ENCODE measurements around the gene VLDLR.

GRCh38 chr9:2662496-2662895 lies 40.9 kb downstream of the VLDLR start:
- TF ChIP-seq CTCF (conservative IDR thresholded peaks at IDR 0.05 in 1 of 2, IDR thresholded peaks at IDR 0.05 in 1 of 2; ENCODE audit: low read depth in 1 of 2, low read length in 2 of 2) (peak in 1 of 2 donors; percentile 12), EZH2 (IDR thresholded peaks at IDR 0.05; ENCODE audit: low read length, missing control alignments) (no peak)

All from fibroblast of lung (primary cell).